ENCODE data around the gene OSBPL3.

Gene OSBPL3

GRCh38 chr7:24921362-24921679 is 58.7 kb downstream of the OSBPL3 start:
- TF ChIP-seq CTCF (IDR thresholded peaks at IDR 0.05; ENCODE audit: low read depth, low read length, missing control alignments): no peak
- in situ Hi-C loops (cut with HindIII; ENCODE audit: low pct_ligation_motif_present, low sequenced_read_pairs): no loop called here
- H3K36me3 ChIP-seq (replicated peaks): no peaks in the 10 kb centered on the region
- no peak for DNase-seq
- no peak overlapping the region for H3K27ac ChIP-seq
- H3K27me3 ChIP-seq (replicated peaks): no peaks in the 10 kb centered on the region
- H3K4me3 ChIP-seq (ENCODE audit: low read depth, low read length): no peak overlapping the region

GRCh38 chr7:24920451-24921361 is 59.3 kb downstream of the OSBPL3 start:
- H3K27ac ChIP-seq: no peak overlapping the region
- H3K4me3 ChIP-seq (ENCODE audit: low read depth, low read length): no peak overlapping the region
- DNase-seq: no peak
- no peak for TF ChIP-seq CTCF (IDR thresholded peaks at IDR 0.05; ENCODE audit: low read depth, low read length, missing control alignments)
- in situ Hi-C loops (cut with HindIII; ENCODE audit: low pct_ligation_motif_present, low sequenced_read_pairs): no loop called here
- H3K27me3 ChIP-seq (replicated peaks): no peaks in the 10 kb centered on the region
- H3K36me3 ChIP-seq (replicated peaks): no peaks in the 10 kb centered on the region

- peak; percentile 72 for DNase-seq
- H3K27ac ChIP-seq: no peak overlapping the region
- no peak overlapping the region for H3K4me3 ChIP-seq (ENCODE audit: low read depth, low read length)
- in situ Hi-C loops (cut with HindIII; ENCODE audit: low pct_ligation_motif_present, low sequenced_read_pairs): no loop called here
- H3K27me3 ChIP-seq (replicated peaks): no peaks in the 10 kb centered on the region
- TF ChIP-seq CTCF (IDR thresholded peaks at IDR 0.05; ENCODE audit: low read depth, low read length, missing control alignments): no peak
- H3K36me3 ChIP-seq (replicated peaks): no peaks in the 10 kb centered on the region
Observed at GRCh38 chr7:24917510-24918239, 62.3 kb downstream of the OSBPL3 start.

GRCh38 chr7:24916463-24917040 is 63.4 kb downstream of the OSBPL3 start:
- Histone ChIP-seq H3K27me3 (replicated peaks) (no peaks in the 10 kb centered on the region), H3K36me3 (replicated peaks) (no peaks in the 10 kb centered on the region), H3K4me3 (ENCODE audit: low read depth, low read length) (no peak overlapping the region), H3K27ac (no peak overlapping the region)
- in situ Hi-C loops (cut with HindIII; ENCODE audit: low pct_ligation_motif_present, low sequenced_read_pairs): no loop called here
- DNase-seq: no peak
- no peak for TF ChIP-seq CTCF (IDR thresholded peaks at IDR 0.05; ENCODE audit: low read depth, low read length, missing control alignments)

GRCh38 chr7:24914465-24914859 is 65.5 kb downstream of the OSBPL3 start:
- Histone ChIP-seq H3K36me3 (replicated peaks) (no peaks in the 10 kb centered on the region), H3K4me3 (ENCODE audit: low read depth, low read length) (no peak overlapping the region), H3K27me3 (replicated peaks) (no peaks in the 10 kb centered on the region), H3K27ac (no peak overlapping the region)
- in situ Hi-C loops (cut with HindIII; ENCODE audit: low pct_ligation_motif_present, low sequenced_read_pairs): no loop called here
- DNase-seq: no peak
- TF ChIP-seq CTCF (IDR thresholded peaks at IDR 0.05; ENCODE audit: low read depth, low read length, missing control alignments): no peak

Measured in brain microvascular endothelial cell (primary cell).